Globus pallidus (tissue), 1 donor: ENCODE measurements around the gene MIF.
"Not testable (repeated sequence)": the region's sequence is repeated elsewhere in the genome, so short reads cannot be mapped to it uniquely, and the experiment has no call there.

ENCODE experiments used
- DNase-seq: peaks from one replicate; pipeline ENCODE4 v3.0.0-alpha.2; 2015; ENCODE audit warnings: low spot score

MIF gene

DNA sequence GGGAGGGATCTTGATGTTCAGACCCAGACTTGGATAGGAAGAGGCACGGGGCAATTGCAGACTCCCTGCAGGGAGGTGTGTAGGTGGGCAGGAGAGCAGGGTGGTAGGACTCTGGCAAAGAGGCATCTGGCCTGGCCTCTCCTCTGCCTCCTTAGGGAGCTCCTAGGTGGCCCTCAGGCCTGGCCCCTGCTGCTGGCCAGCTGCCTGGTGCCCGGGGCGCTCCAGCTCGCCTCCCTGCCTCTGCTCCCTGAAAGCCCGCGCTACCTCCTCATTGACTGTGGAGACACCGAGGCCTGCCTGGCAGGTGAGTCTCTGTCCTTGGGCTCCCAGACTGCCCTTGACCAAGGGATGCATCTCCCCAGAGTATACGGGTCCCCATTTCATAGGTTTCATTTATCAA is 16.6 kb upstream of the MIF start:
- no peak for DNase-seq

GRCh38 chr22:23878219-23878618 is 16.0 kb upstream of the MIF start:
- DNase-seq, result peak; percentile 37

DNA sequence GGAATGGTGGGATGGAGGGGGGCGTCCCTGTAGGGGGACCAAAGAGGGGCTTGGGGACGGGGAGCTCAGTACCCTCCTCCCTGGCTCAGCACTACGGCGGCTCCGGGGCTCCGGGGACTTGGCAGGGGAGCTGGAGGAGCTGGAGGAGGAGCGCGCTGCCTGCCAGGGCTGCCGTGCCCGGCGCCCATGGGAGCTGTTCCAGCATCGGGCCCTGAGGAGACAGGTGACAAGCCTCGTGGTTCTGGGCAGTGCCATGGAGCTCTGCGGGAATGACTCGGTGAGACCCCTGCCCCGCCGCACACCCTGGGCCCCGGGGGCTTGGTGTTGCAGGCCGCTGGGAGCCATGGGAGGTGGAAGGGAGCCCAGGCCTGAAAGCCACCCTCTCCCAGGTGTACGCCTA is 11.8 kb upstream of the MIF start:
- no peak for DNase-seq

DNA sequence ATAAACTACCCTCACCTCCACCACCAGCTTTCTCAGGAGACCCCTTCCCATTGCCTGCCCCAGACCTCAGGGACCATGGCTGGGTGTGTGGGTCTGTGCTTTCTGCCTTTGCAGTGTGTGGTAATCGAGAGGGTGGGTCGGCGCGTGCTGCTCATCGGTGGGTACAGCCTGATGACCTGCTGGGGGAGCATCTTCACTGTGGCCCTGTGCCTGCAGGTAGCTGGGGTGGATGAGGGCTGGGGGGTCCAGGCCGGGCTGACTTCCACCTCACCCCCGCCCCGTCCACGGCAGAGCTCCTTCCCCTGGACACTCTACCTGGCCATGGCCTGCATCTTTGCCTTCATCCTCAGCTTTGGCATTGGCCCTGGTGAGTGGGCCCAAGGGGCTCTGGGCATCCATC is 10.5 kb upstream of the MIF start:
- no peak for DNase-seq

- no peak for DNase-seq
These were observed 10.0 kb upstream of the MIF start for GRCh38 chr22:23884140-23884539.

GRCh38 chr22:23888615-23889401 is 5.4 kb upstream of the MIF start:
- DNase-seq, result peak; percentile 38

DNA sequence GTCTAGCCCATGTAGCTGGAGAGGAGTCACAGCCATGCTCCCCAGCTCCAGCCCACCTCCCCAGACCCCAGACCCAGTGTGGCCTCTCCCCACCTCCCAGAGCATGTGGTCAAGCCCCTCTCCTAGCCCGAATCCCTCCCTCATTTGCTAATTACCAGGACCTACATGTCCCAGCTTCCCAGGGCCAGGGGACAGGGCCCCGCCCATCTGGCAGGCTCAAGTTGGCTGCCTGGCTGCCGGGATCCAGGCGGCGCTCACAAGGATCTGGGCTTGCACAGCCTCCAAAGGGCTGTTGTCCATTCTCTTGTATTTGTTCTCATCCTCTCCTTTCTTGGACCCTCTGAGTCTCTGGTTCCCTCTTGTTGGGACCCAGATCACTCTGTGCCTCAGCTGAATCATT is 4.6 kb upstream of the MIF start:
- DNase-seq, result no peak

GRCh38 chr22:23891726-23892125 is 2.5 kb upstream of the MIF start:
- no peak for DNase-seq

- DNase-seq, result no peak
These were observed 2.1 kb upstream of the MIF start for GRCh38 chr22:23892130-23892529.

DNA sequence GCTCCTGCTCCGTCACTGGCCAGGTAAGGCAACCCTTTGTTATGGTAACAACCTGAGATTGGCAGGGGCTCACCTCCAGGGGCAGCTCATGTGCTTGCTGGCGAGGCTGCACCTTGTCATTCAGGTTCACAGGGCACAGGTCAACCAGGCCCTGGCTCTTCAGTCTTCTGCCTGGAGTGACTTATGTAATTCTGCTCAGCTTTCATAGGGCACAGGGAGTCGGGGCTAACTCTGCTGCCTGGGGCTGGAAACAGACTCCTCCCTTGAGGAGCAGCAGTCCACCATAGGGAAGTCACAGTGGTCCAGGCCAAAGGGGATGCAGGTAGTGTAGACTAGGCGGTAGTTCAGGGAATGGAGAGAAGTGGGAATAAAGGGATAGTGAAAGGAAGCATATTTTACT is 1.5 kb upstream of the MIF start:
- no peak for DNase-seq

DNA sequence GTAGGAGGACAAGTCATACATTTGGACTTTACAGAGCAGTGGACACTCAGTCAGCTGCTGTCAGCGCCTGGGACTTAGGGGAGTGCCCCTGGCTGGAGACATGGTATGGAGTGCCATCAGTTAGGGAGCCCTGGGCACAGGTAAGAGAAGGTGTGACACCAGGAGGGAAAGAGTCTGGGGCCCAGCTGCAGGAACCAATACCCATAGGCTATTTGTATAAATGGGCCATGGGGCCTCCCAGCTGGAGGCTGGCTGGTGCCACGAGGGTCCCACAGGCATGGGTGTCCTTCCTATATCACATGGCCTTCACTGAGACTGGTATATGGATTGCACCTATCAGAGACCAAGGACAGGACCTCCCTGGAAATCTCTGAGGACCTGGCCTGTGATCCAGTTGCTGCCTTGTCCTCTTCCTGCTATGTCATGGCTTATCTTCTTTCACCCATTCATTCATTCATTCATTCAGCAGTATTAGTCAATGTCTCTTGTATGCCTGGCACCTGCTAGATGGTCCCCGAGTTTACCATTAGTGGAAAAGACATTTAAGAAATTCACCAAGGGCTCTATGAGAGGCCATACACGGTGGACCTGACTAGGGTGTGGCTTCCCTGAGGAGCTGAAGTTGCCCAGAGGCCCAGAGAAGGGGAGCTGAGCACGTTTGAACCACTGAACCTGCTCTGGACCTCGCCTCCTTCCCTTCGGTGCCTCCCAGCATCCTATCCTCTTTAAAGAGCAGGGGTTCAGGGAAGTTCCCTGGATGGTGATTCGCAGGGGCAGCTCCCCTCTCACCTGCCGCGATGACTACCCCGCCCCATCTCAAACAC is 850 bp upstream of the MIF start:
- DNase-seq, result no peak

- DNase-seq, result peak; percentile 48
These were observed 771 bp downstream of the MIF start for GRCh38 chr22:23894710-23895598.

- no peak for DNase-seq
These were observed 1.5 kb downstream of the MIF start for GRCh38 chr22:23895599-23896144.

DNA sequence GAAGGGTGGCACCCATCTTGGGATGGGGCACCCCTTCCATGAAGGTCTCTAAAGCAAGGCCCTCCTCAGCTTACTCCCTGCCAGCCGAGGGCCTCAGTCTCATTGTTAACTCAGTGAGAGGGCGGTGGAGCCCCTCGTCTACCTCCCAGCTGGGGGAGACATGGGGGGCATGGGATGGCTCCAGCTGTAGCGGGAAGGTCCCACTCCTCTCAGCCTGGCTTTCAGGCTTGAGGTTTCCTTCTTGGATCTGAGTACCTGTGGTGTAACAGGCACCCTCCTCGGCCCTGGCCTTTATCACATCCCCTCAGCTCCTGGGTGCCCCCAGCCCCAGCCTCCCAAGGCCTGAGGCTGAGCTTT is 2.0 kb downstream of the MIF start:
- DNase-seq, result no peak

GRCh38 chr22:23896523-23897186 is 2.5 kb downstream of the MIF start:
- DNase-seq, result no peak

DNA sequence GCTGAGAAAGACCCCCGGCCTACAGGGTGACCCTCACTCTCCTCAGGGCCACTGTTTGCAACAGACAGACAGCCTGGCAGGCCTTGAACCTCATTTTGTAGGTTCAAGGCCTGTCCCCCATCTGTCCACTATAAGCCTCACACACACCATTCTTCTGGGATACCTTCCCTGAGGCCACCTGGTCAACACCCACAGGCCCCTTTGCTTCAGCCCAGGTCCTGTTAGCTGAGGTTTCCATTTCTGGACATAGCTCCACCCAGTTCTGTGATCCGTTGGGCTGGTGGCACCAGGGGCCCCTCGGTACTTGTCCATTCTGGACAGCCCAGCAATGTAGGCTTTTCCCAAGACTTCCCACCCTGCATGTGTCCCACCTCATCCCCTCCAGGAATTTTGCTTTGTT is 3.1 kb downstream of the MIF start:
- no peak for DNase-seq

DNA sequence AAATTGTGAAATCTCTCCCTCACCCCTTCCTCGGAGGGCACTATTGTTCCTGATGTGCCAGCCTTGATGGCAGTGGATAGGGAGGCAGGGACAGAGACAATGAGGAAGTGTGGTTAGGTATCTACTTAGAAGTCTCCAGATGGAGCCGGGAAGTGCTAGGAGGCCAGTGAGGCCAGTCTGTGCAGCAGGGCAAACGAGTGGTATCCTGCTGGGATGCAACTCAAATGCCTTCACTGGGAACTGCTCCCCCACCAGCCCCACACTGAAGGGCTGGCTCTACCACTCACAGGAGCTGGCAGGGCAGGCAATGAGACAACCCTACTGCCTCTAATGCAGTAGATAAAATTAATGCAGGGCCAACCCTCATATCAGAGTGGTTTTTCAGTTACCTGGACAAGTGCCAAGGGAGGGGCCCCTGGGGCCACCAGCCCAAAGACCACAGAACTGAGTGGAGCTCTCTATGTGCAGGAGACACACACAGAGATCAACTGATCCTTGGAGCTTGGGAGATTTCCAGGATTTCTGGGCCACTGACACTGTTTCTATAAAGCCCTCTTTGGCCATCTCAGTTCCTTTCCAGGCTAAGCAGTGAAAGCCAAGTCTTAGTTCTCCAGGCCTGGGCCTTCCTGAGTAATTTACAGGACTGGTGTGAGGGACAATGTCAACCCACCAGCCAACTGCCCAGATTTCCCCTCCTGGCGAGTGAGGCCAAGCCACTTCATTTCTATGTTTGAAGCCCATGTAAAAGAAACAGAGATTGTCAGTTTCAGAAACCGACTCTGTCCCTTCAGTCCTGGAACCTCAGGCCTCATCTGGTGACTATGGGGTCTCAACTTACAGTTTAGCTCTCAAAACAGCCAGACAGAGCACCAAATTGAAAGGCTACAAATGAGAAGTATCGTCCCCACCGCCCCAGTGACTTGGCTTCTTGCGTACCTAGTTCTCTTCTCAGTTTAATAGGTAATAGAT is 4.1 kb downstream of the MIF start:
- peak; percentile 44 for DNase-seq

DNA sequence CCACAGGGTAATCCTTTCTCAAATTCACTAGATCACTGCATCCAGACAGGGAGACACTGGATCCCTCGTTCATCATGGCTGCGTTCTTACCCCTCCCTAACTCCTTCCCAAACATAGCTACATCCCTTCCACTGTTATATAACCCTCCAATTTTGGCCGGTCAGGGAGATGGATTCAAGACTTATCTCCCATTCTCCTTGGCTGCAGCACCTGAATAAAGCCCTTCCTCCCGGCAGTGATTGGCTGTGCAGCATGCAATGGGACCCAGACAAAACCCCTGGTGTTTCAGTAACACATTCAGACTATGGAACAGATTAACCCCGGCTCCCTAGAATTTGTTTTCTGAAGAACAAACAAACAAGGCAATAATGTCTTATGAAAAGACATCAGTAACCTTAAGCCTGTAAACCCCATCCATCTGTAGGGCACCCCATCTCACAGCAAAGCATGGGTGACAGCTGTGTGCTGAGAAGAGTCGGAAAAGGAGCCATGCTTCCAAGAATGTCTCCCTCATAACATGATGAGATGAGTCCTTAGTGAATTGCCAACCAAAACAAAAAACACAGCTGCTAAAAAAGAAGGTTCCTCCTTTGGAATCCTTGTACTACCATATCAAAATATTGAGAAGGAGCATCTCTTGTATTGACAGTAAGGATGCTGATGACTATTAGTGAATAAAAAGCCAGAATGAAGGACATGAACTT is 5.0 kb downstream of the MIF start:
- DNase-seq, result no peak

DNA sequence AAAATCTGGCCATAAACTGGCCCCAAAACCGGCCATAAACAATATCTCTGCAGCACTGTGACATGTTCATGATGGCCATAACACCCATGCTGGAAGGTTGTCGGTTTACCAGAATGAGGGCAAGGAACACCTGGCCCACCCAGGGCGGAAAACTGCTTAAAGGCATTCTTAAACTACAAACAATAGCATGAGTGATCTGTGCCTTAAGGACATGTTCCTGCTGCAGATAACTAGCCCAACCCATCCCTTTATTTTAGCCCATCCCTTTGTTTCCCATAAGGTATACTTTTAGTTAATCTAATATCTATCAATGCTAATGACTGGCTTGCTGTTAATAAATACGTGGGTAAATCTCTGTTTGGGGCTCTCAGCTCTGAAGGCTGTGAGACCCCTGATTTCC is 6.0 kb downstream of the MIF start:
- not testable (repeated sequence) for DNase-seq

DNA sequence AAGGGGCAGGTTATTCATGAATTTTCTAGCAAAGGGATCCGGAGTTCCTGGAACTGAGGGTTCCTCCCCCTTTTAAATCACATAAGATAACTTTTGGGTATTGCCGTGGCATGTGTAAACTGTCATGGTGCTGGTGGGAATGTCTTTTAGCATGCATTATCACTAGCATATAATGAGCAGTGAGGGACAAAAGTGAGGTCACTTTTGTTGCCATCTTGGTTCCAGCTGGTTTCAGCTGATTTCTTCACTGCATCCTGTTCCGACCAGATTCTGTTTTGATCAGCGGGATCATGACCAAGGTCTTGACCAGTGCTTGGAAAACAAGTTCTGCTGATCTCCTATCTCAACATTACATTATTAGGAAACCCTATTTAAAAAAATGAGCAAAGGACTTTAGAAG is 7.4 kb downstream of the MIF start:
- DNase-seq, result no peak
